ENCODE data around the gene CFAP410. TPM values are rescaled to one million over a fixed set of nuclear protein-coding genes. Genes with fewer than 3 reads are reported as not detected.
A peak's percentile ranks its signal among the peaks of the same experiment; 100 is the strongest.

Gene CFAP410
- total and polyA plus RNA-seq, 11 donors: 10.4 to 31.6 (median 16.4) TPM

- H3K27me3 ChIP-seq: peaks cover 0 to 35% (median 15%) of the 10 kb centered on the region in 9 donors
- intact Hi-C loops (cut with DNase I): loop anchor here in 1 of 10 donors (10.0 kb wide), 1 partner anchor 55 kb away; no protein-coding TSS in a partner anchor
These were observed 31.0 kb upstream of the CFAP410 start for GRCh38 chr21:44370027-44370735.

DNA sequence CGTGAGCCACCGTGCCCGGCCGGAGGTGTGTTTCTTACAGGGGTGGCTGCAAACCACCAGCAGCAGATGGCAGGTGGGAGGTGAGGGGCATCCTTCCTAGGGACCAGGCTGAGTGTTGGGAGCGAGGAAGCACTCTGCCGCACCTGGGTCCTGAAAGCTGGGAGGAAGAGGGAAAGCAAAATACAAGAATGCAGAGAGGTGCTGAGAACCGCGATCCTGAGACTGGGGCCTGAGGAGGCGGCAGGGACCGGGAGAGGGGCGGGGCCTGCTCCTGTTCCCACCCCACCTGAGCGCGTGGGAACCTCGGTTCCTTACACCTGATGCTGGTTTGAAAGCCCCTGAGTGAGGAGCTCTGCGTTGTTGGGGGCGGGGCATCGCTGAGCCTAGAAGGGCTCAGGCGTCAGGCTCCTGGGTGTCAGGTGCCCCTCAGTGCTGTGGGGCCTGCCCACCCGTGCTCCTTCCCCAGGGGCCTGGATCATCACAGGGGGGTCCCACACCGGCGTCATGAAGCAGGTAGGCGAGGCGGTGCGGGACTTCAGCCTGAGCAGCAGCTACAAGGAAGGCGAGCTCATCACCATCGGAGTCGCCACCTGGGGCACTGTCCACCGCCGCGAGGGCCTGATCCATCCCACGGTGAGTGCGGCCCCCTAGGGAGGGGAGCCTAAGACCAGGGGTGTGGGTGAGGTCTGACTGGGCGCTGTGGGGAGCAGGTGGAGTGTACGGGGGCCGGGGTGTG lies 29.7 kb upstream of the CFAP410 start:
- intact Hi-C loops (cut with DNase I): loop anchor here in 3 of 10 donors (10.0 kb wide), 3 partner anchors 56 to 86 kb away; partner anchors contain the start of gene LRRC3 (in 1 of the 3)
- peaks cover 0 to 35% (median 15%) of the 10 kb centered on the region in 9 donors for H3K27me3 ChIP-seq
- H3K36me3 ChIP-seq: peaks cover 0 to 17% (median 0%) of the 10 kb centered on the region in 9 donors
- no peak overlapping the region for H3K27ac ChIP-seq
- peaks cover 0 to 5% (median 0%) of the 10 kb centered on the region in 12 donors for H3K4me1 ChIP-seq
- H3K9me3 ChIP-seq: peaks cover 0 to 6% (median 0%) of the 10 kb centered on the region in 12 donors
- no peak overlapping the region for H3K4me3 ChIP-seq
- WGBS, 4 donors: 28 to 40% (median 36%) methylated on average over 26 to 35 of the region's 35 CpGs
- no peak for TF ChIP-seq POLR2A (IDR thresholded peaks at IDR 0.05)
- TF ChIP-seq, protein P1, sequence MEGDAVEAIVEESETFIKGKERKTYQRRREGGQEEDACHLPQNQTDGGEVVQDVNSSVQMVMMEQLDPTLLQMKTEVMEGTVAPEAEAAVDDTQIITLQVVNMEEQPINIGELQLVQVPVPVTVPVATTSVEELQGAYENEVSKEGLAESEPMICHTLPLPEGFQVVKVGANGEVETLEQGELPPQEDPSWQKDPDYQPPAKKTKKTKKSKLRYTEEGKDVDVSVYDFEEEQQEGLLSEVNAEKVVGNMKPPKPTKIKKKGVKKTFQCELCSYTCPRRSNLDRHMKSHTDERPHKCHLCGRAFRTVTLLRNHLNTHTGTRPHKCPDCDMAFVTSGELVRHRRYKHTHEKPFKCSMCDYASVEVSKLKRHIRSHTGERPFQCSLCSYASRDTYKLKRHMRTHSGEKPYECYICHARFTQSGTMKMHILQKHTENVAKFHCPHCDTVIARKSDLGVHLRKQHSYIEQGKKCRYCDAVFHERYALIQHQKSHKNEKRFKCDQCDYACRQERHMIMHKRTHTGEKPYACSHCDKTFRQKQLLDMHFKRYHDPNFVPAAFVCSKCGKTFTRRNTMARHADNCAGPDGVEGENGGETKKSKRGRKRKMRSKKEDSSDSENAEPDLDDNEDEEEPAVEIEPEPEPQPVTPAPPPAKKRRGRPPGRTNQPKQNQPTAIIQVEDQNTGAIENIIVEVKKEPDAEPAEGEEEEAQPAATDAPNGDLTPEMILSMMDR (IDR thresholded peaks at IDR 0.05): no peak
- no peak for ATAC-seq
- DNase-seq: peak in 2 of 5 donors; percentile 4 to 11

More at GRCh38 chr21:44370027-44370735, 31.0 kb upstream of the CFAP410 start:
- peaks cover 0 to 10% (median 0%) of the 10 kb centered on the region in 12 donors for H3K4me1 ChIP-seq
- DNase-seq (peak in 1 of 5 donors; percentile 4), ATAC-seq (peak in 2 of 4 donors; percentile 30 to 31)
- H3K36me3 ChIP-seq: peaks cover 0 to 17% (median 0%) of the 10 kb centered on the region in 9 donors
- no peak overlapping the region for H3K27ac ChIP-seq
- TF ChIP-seq POLR2A (IDR thresholded peaks at IDR 0.05): no peak
- TF ChIP-seq, protein P1 (IDR thresholded peaks at IDR 0.05): no peak
- 34 to 46% (median 36%) methylated on average over 21 to 29 of the region's 29 CpGs for WGBS, 4 donors
- H3K4me3 ChIP-seq: peak overlapping the region in 2 of 12 donors; percentile 7 to 16
- H3K9me3 ChIP-seq: no peaks in the 10 kb centered on the region

DNA sequence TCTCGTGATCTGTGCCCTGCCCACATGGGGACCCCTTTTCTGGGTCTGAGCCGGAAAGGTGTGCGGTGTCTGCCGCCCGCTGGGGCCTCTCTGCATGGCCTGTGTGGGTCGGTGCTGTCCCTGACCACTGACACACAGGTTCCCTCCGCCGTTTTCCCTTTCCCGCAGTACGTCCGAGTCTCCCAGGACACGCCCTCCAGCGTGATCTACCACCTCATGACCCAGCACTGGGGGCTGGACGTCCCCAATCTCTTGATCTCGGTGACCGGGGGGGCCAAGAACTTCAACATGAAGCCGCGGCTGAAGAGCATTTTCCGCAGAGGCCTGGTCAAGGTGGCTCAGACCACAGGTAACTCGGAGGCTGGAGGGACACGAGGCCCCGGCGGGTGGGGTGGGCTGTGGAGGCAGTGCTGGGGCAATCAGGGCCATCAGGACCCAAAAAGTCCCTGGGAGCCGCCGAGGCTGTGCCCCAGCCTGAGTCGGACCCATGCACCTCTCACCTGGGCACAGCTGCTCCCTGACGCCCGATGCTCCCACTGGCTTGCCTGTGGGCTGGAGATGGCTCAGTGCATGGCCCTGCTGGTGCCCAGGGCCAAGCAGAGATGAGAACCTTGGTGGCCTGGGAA lies 27.5 kb upstream of the CFAP410 start:
- intact Hi-C loops (cut with DNase I): loop anchor here in 3 of 10 donors (10.0 kb wide), 3 partner anchors 58 to 88 kb away; partner anchors contain the start of gene LRRC3 (in 1 of the 3)
- DNase-seq: peak in 2 of 5 donors; percentile 3 to 11
- Histone ChIP-seq H3K4me1 (peaks cover 0 to 5% (median 0%) of the 10 kb centered on the region in 12 donors), H3K27ac (no peak overlapping the region), H3K9me3 (peaks cover 0 to 20% (median 8%) of the 10 kb centered on the region in 12 donors), H3K4me3 (no peak overlapping the region), H3K36me3 (peaks cover 0 to 10% (median 0%) of the 10 kb centered on the region in 9 donors), H3K27me3 (peaks cover 0 to 33% (median 12%) of the 10 kb centered on the region in 9 donors)
- TF ChIP-seq, protein P1 (IDR thresholded peaks at IDR 0.05): no peak
- no peak for TF ChIP-seq POLR2A (IDR thresholded peaks at IDR 0.05)
- ATAC-seq: no peak
- 90 to 93% (median 90%) methylated on average over 26 to 28 of the region's 28 CpGs for WGBS, 4 donors

Data from heart left ventricle (tissue), 16 donors.